HepG2 (cell line): ENCODE data around the gene KATNB1. TPM values are rescaled to one million over a fixed set of nuclear protein-coding genes. Genes with fewer than 3 reads are reported as not detected.
A peak's percentile ranks its signal among the peaks of the same experiment; 100 is the strongest.

Source experiments
- HNF4A ChIP-seq: sonication (generic); formaldehyde crosslinking; IDR thresholded peaks from 2 replicates; pipeline ENCODE4 v1.4.0; 2020; ENCODE audit warnings: missing genetic modification reagents
- NRL ChIP-seq: sonication (generic); formaldehyde crosslinking; IDR thresholded peaks from 2 replicates; pipeline ENCODE4 v1.5.0; 2020; ENCODE audit warnings: missing genetic modification reagents, mild to moderate bottlenecking, moderate library complexity, borderline replicate concordance
- RFX5 ChIP-seq: IDR thresholded peaks from 2 replicates; pipeline ENCODE4 v1.6.1; 2011; ENCODE audit warnings: low read depth, low read length, improper control_type of control experiment
- SP4 ChIP-seq: sonication (generic); formaldehyde crosslinking; IDR thresholded peaks from 2 replicates; pipeline ENCODE4 v1.8.1; 2023; ENCODE audit warnings: mild to moderate bottlenecking, missing genetic modification reagents
- ZMAT3 ChIP-seq: sonication (generic); formaldehyde crosslinking; conservative IDR thresholded peaks from 2 replicates; pipeline ENCODE4 v1.7.0; 2021; ENCODE audit warnings: missing genetic modification reagents
- ZNF619 ChIP-seq: sonication (generic); formaldehyde crosslinking; IDR thresholded peaks from 2 replicates; pipeline ENCODE4 v1.4.0; 2020; ENCODE audit warnings: mild to moderate bottlenecking, missing genetic modification reagents
- ZNF891 ChIP-seq: sonication (generic); formaldehyde crosslinking; IDR thresholded peaks from 2 replicates; pipeline ENCODE4 v1.5.0; 2020; ENCODE audit warnings: mild to moderate bottlenecking, missing genetic modification reagents
- polyA plus RNA-seq, 8 experiments: library from polyadenylated mRNA; depleted of rRNA in 3 of 8; stranded (reverse) in 7 of 8; unstranded in 1 of 8; fragments of >200 nt; fragmentation: Illumina TruSeq in 4 of 8; extraction: Trizol in 4 of 8; gene quantifications; 2 replicates each; pipeline versions ENCODE4 v1.2.1 to v1.2.3, GENCODE V29; 2011 to 2016; ENCODE audit warnings: low read depth in 4 of 8, missing spikeins in 1 of 8, mixed read lengths in 1 of 8; ENCODE audit not compliant: insufficient read depth in 1 of 8
- total RNA-seq, 5 experiments: library from RNA; depleted of rRNA; stranded (reverse); fragments of >200 nt; fragmentation: Illumina TruSeq; extraction: Trizol; gene quantifications; 2 replicates each; pipeline ENCODE4 v1.2.3, GENCODE V29; 2016; ENCODE audit warnings: low read depth in 1 of 5
- TF ChIP-seq, protein P1 (sequence below): sonication (generic); formaldehyde crosslinking; IDR thresholded peaks from 2 replicates; pipeline ENCODE4 v1.4.0; 2020; ENCODE audit warnings: missing genetic modification reagents
- TF ChIP-seq, protein P2 (sequence below): sonication (generic); formaldehyde crosslinking; IDR thresholded peaks from 2 replicates; pipeline ENCODE4 v1.4.0; 2020; ENCODE audit warnings: missing genetic modification reagents
- TF ChIP-seq, protein P3 (sequence below): sonication (generic); formaldehyde crosslinking; conservative IDR thresholded peaks from 2 replicates; pipeline ENCODE4 v1.5.0; 2020; ENCODE audit warnings: missing genetic modification reagents
- TF ChIP-seq, protein P4 (sequence below): sonication (generic); formaldehyde crosslinking; IDR thresholded peaks from 2 replicates; pipeline ENCODE4 v1.8.0; 2022; ENCODE audit warnings: missing genetic modification reagents, mild to moderate bottlenecking, borderline replicate concordance
- TF ChIP-seq, protein P5 (sequence below): sonication (generic); formaldehyde crosslinking; IDR thresholded peaks from 2 replicates; pipeline ENCODE4 v1.5.1; 2020; ENCODE audit warnings: mild to moderate bottlenecking, moderate library complexity, missing genetic modification reagents
- TF ChIP-seq, protein P6 (sequence below): sonication (generic); formaldehyde crosslinking; IDR thresholded peaks from 2 replicates; pipeline ENCODE4 v1.8.1; 2022; ENCODE audit warnings: low read depth, mild to moderate bottlenecking, missing genetic modification reagents
- TF ChIP-seq, protein P7 (sequence below): sonication (generic); formaldehyde crosslinking; IDR thresholded peaks from 2 replicates; pipeline ENCODE4 v1.5.0; 2020; ENCODE audit warnings: missing genetic modification reagents

Gene KATNB1
- total and polyA plus RNA-seq, 2 of the 13 experiments (the other 11 are each of a cell fraction or from before 2014, with no cell fraction given): 31.5 to 43.5 TPM

DNA sequence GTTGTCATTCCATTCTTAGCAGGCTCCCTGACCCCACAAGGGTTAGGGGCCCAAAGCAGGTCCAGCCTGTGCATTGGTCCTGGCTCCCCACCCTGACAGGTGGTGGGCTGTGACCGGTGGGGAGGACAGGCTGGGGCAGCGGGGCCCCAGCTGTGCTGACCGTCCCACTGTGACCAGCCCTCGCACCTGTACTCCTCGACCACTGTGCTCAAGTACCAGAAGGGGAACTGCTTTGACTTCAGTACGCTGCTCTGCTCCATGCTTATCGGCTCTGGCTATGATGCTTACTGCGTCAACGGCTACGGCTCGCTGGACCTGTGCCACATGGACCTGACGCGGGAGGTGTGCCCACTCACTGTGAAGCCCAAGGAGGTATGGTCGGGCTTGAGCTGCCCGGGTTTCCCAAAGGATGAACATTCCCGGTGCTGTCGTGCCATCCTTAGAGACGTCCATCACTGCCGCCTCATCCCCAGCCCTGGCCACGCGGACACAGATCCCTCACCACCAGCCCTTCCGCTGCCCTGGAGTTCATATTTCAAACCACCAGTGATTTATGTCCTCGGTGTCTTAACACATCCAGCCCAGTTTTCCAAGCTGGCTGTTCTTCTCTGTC lies 33.7 kb upstream of the KATNB1 start (continued):
- TF ChIP-seq, protein P1, sequence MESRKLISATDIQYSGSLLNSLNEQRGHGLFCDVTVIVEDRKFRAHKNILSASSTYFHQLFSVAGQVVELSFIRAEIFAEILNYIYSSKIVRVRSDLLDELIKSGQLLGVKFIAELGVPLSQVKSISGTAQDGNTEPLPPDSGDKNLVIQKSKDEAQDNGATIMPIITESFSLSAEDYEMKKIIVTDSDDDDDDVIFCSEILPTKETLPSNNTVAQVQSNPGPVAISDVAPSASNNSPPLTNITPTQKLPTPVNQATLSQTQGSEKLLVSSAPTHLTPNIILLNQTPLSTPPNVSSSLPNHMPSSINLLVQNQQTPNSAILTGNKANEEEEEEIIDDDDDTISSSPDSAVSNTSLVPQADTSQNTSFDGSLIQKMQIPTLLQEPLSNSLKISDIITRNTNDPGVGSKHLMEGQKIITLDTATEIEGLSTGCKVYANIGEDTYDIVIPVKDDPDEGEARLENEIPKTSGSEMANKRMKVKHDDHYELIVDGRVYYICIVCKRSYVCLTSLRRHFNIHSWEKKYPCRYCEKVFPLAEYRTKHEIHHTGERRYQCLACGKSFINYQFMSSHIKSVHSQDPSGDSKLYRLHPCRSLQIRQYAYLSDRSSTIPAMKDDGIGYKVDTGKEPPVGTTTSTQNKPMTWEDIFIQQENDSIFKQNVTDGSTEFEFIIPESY (CRISPR knock-in tag): peak; percentile 57; the same call in 1 of the 2 replicates
- 0 out of 2 replicates have a peak, but pooled peaks have one; percentile 50 for TF ChIP-seq ZNF891
- TF ChIP-seq, protein P2, sequence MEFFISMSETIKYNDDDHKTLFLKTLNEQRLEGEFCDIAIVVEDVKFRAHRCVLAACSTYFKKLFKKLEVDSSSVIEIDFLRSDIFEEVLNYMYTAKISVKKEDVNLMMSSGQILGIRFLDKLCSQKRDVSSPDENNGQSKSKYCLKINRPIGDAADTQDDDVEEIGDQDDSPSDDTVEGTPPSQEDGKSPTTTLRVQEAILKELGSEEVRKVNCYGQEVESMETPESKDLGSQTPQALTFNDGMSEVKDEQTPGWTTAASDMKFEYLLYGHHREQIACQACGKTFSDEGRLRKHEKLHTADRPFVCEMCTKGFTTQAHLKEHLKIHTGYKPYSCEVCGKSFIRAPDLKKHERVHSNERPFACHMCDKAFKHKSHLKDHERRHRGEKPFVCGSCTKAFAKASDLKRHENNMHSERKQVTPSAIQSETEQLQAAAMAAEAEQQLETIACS (CRISPR knock-in tag): 0 out of 2 replicates have a peak, but pooled peaks have one; percentile 19
- peak; percentile 41; the same call in 1 of the 2 replicates for TF ChIP-seq ZNF619 (CRISPR knock-in tag)
- 0 out of 2 replicates have a peak, but pooled peaks have one; percentile 23 for TF ChIP-seq HNF4A (CRISPR knock-in tag)
- TF ChIP-seq RFX5: peak; percentile 1; the same call in 1 of the 2 replicates
- TF ChIP-seq, protein P3, sequence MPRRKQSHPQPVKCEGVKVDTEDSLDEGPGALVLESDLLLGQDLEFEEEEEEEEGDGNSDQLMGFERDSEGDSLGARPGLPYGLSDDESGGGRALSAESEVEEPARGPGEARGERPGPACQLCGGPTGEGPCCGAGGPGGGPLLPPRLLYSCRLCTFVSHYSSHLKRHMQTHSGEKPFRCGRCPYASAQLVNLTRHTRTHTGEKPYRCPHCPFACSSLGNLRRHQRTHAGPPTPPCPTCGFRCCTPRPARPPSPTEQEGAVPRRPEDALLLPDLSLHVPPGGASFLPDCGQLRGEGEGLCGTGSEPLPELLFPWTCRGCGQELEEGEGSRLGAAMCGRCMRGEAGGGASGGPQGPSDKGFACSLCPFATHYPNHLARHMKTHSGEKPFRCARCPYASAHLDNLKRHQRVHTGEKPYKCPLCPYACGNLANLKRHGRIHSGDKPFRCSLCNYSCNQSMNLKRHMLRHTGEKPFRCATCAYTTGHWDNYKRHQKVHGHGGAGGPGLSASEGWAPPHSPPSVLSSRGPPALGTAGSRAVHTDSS (CRISPR knock-in tag): no peak
- TF ChIP-seq, protein P4, sequence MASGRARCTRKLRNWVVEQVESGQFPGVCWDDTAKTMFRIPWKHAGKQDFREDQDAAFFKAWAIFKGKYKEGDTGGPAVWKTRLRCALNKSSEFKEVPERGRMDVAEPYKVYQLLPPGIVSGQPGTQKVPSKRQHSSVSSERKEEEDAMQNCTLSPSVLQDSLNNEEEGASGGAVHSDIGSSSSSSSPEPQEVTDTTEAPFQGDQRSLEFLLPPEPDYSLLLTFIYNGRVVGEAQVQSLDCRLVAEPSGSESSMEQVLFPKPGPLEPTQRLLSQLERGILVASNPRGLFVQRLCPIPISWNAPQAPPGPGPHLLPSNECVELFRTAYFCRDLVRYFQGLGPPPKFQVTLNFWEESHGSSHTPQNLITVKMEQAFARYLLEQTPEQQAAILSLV (CRISPR knock-in tag): peak; percentile 44; the same call in 1 of the 2 replicates
- TF ChIP-seq NRL (CRISPR knock-in tag): peak; percentile 61; the same call in 1 of the 2 replicates
- no peak for TF ChIP-seq ZMAT3 (CRISPR knock-in tag)
- TF ChIP-seq, protein P5, sequence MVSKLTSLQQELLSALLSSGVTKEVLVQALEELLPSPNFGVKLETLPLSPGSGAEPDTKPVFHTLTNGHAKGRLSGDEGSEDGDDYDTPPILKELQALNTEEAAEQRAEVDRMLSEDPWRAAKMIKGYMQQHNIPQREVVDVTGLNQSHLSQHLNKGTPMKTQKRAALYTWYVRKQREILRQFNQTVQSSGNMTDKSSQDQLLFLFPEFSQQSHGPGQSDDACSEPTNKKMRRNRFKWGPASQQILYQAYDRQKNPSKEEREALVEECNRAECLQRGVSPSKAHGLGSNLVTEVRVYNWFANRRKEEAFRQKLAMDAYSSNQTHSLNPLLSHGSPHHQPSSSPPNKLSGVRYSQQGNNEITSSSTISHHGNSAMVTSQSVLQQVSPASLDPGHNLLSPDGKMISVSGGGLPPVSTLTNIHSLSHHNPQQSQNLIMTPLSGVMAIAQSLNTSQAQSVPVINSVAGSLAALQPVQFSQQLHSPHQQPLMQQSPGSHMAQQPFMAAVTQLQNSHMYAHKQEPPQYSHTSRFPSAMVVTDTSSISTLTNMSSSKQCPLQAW (CRISPR knock-in tag): 0 out of 2 replicates have a peak, but pooled peaks have one; percentile 5
- TF ChIP-seq, protein P6, sequence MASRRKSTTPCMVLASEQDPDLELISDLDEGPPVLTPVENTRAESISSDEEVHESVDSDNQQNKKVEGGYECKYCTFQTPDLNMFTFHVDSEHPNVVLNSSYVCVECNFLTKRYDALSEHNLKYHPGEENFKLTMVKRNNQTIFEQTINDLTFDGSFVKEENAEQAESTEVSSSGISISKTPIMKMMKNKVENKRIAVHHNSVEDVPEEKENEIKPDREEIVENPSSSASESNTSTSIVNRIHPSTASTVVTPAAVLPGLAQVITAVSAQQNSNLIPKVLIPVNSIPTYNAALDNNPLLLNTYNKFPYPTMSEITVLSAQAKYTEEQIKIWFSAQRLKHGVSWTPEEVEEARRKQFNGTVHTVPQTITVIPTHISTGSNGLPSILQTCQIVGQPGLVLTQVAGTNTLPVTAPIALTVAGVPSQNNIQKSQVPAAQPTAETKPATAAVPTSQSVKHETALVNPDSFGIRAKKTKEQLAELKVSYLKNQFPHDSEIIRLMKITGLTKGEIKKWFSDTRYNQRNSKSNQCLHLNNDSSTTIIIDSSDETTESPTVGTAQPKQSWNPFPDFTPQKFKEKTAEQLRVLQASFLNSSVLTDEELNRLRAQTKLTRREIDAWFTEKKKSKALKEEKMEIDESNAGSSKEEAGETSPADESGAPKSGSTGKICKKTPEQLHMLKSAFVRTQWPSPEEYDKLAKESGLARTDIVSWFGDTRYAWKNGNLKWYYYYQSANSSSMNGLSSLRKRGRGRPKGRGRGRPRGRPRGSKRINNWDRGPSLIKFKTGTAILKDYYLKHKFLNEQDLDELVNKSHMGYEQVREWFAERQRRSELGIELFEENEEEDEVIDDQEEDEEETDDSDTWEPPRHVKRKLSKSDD: no peak
- peak; percentile 55; the same call in 1 of the 2 replicates for TF ChIP-seq SP4
- TF ChIP-seq, protein P7, sequence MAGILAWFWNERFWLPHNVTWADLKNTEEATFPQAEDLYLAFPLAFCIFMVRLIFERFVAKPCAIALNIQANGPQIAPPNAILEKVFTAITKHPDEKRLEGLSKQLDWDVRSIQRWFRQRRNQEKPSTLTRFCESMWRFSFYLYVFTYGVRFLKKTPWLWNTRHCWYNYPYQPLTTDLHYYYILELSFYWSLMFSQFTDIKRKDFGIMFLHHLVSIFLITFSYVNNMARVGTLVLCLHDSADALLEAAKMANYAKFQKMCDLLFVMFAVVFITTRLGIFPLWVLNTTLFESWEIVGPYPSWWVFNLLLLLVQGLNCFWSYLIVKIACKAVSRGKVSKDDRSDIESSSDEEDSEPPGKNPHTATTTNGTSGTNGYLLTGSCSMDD (CRISPR knock-in tag): no peak
